Heart left ventricle (tissue), 16 donors: ENCODE data around the gene CHRNA7. TPM values are rescaled to one million over a fixed set of nuclear protein-coding genes. Genes with fewer than 3 reads are reported as not detected.

Experiments
- ATAC-seq, 4 donors: fragments of 200-7000 bp; cut with Tn5 transposase; one replicate each; pipeline ENCODE4 v1.9.1; 2020 to 2022; ENCODE audit warnings: moderate library complexity in 4 of 4, mild to moderate bottlenecking in 3 of 4, moderate number of reproducible peaks in 1 of 4
- DNase-seq, 5 donors: peaks; one replicate each; pipeline ENCODE4 v3.0.0-alpha.2; 2020
- H3K27ac ChIP-seq, 12 donors: fragments of 200-600 bp; sonication (generic) in 4 of 12; one replicate each; pipeline versions ENCODE4 v1.5.0 to v1.8.0; 2016 to 2022; ENCODE audit warnings: mild to moderate bottlenecking in 2 of 12
- H3K27me3 ChIP-seq, 9 donors: fragments of 200-600 bp; sonication (generic) in 2 of 9; one replicate each; pipeline versions ENCODE4 v1.5.1 to v1.8.0; 2016 to 2022; ENCODE audit warnings: mild to moderate bottlenecking in 3 of 9
- H3K36me3 ChIP-seq, 9 donors: fragments of 200-600 bp; sonication (generic) in 2 of 9; one replicate each; pipeline versions ENCODE4 v1.5.0 to v1.8.0; 2018 to 2022; ENCODE audit warnings: mild to moderate bottlenecking in 2 of 9
- H3K4me1 ChIP-seq, 12 donors: fragments of 200-600 bp; sonication (generic) in 4 of 12; one replicate each; pipeline versions ENCODE4 v1.5.0 to v1.8.0; 2016 to 2022; ENCODE audit warnings: mild to moderate bottlenecking in 3 of 12
- H3K4me3 ChIP-seq, 12 donors: fragments of 200-600 bp; sonication (generic) in 4 of 12; one replicate each; pipeline versions ENCODE4 v1.5.0 to v1.8.0; 2017 to 2022; ENCODE audit warnings: mild to moderate bottlenecking in 9 of 12, moderate library complexity in 4 of 12
- H3K9me3 ChIP-seq, 12 donors: fragments of 200-600 bp; sonication (generic) in 4 of 12; one replicate each; pipeline versions ENCODE4 v1.5.0 to v1.8.0; 2016 to 2022; ENCODE audit warnings: mild to moderate bottlenecking in 1 of 12
- POLR2A ChIP-seq, 2 donors: fragments of 450-650 bp; IDR thresholded peaks; one replicate each; pipeline ENCODE4 v1.6.1; 2017; ENCODE audit warnings: antibody characterized with exemption in 2 of 2, mild to moderate bottlenecking in 2 of 2, moderate library complexity in 2 of 2
- WGBS, 4 donors: extraction: QIAGEN DNeasy Blood & Tissue Kit in 2 of 4; methylation state at CpG; one replicate each; pipeline versions ENCODE4 v1.1.5 to v1.1.7; 2013 to 2018; 5-methylcytosine and 5-hydroxymethylcytosine counted together
- intact Hi-C, 10 donors: fragments of 100-400 bp; cut with DNase I; formaldehyde crosslinking; loops; one replicate each; pipeline versions ENCODE4 v1.11.1 to v1.14.2; 2022
- polyA plus RNA-seq, 2 donors: library from polyadenylated mRNA; stranded (reverse); fragments of 200-250 nt; gene quantifications; one replicate each; pipeline ENCODE4 v1.2.3, GENCODE V29; 2013
- total RNA-seq, 9 donors: library from RNA; depleted of rRNA in 2 of 9; stranded (reverse); fragments of >200 nt in 2 of 9; fragmentation: NEBNext Ultra II Directional in 3 of 9; extraction: Animal tissue kit (Norgen Biotek cat#: 25700) in 3 of 9; gene quantifications; one replicate each; pipeline versions ENCODE4 v1.1.0 to v1.2.4, GENCODE V29; 2016 to 2023
- TF ChIP-seq, protein P1 (sequence below), 12 donors: fragments of 200-600 bp; sonication (generic) in 4 of 12; IDR thresholded peaks; one replicate each; pipeline versions ENCODE4 v1.5.0 to v1.8.0; 2018 to 2022; ENCODE audit warnings: antibody characterized with exemption in 12 of 12, mild to moderate bottlenecking in 5 of 12
- donor health status: ischemic (EF 13 %, LVEDD 7.1; RV severe dilation, severe dysfunction).
- donor health status: healthy with polysubstance abuse.
- donor health status: DM: no; HTN: yes; CAD: no.
- donor health status: DM: no; HTN: no; CAD: no.
- donor health status: ischemic (EF 25% LVEDD 6.9; RV normal size, moderate dysfunction).
- donor health status: ischemic (EF 25% LVEDD 5.7; RV mildly dilated, moderate dysfunction).
- donor health status: healthy.
- donor health status: DM: yes; HTN: yes; CAD: no.
- donor health status: ischemic (EF 35%, LVEDD 5.7; RV mildly dilated, moderate dysfunction).
- donor health status: nonischemic (EF 11% LVEDD 7.7; RV severe dilation, severe dysfunction).
- donor health status: DM: yes; HTN: yes; CAD: no.
- donor health status: PGD.
- donor health status: ischemic (EF 29% LVEDD 5.4; RV normal size, mild dysfunction).
- donor health status: nonischemic (EF 23%, LVEDD 6.1; RV moderate dilation, normal function).

The CHRNA7 gene
- total and polyA plus RNA-seq, 11 donors: 0.25 to 2.1 (median 0.98) TPM

DNA sequence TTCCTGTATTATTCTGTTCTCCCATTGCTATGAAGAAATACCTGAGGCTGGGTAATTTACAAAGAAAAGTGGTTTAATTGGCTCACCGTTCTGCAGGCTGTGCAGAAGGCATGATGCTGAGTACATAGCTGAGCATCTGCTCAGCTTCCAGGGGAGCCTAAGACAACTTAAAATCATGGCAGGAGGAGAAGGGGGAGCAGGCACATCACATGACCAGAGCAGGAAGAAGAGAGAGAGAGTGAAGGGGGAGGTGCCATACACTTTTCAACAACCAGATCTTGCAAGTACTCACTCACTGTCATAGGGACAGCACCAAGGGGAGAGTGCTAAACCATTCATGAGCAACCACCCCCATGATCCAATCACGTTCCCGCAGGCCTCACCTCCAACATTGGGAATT lies 188.4 kb downstream of the CHRNA7 start:
- ATAC-seq: no peak
- DNase-seq: no peak

More for the DNA sequence above, 188.4 kb downstream of the CHRNA7 start:
- no peaks in the 10 kb centered on the region for H3K36me3 ChIP-seq
- TF ChIP-seq, protein P1, sequence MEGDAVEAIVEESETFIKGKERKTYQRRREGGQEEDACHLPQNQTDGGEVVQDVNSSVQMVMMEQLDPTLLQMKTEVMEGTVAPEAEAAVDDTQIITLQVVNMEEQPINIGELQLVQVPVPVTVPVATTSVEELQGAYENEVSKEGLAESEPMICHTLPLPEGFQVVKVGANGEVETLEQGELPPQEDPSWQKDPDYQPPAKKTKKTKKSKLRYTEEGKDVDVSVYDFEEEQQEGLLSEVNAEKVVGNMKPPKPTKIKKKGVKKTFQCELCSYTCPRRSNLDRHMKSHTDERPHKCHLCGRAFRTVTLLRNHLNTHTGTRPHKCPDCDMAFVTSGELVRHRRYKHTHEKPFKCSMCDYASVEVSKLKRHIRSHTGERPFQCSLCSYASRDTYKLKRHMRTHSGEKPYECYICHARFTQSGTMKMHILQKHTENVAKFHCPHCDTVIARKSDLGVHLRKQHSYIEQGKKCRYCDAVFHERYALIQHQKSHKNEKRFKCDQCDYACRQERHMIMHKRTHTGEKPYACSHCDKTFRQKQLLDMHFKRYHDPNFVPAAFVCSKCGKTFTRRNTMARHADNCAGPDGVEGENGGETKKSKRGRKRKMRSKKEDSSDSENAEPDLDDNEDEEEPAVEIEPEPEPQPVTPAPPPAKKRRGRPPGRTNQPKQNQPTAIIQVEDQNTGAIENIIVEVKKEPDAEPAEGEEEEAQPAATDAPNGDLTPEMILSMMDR (IDR thresholded peaks at IDR 0.05): no peak
- TF ChIP-seq POLR2A (IDR thresholded peaks at IDR 0.05): no peak
- intact Hi-C loops: no loop called here
- 29 to 77% (median 48%) methylated on average over 3 of the region's 3 CpGs for WGBS, 4 donors
- H3K27ac ChIP-seq: no peak overlapping the region
- H3K4me3 ChIP-seq: no peak overlapping the region
- H3K27me3 ChIP-seq: no peaks in the 10 kb centered on the region
- no peaks in the 10 kb centered on the region for H3K4me1 ChIP-seq
- peaks cover 0 to 33% (median 13%) of the 10 kb centered on the region in 12 donors for H3K9me3 ChIP-seq

Other genes starting within 250 kb of the CHRNA7 start
- 1 to 10 TPM in 7 of 9 donors, under 1 TPM in 2; 0.42 to 4.4 (median 1.5) TPM for gene OTUD7A, start 159.8 kb upstream of the CHRNA7 start, total RNA-seq
- 1 to 10 TPM in 1 of 2 donors, under 1 TPM in 1; 0.65 to 1.1 TPM for gene OTUD7A, start 159.8 kb upstream of the CHRNA7 start, polyA plus RNA-seq